Karpas-422 (cell line): Measurements from ENCODE around the gene CEP104. TPM values are rescaled to one million over a fixed set of nuclear protein-coding genes. Genes with fewer than 3 reads are reported as not detected.

ENCODE experiments used
- DNase-seq: peaks from one replicate; pipeline ENCODE4 v3.0.0-alpha.2; 2015
- H2AFZ ChIP-seq: fragments of 200-600 bp; sonication (generic); 2 replicates; pipeline ENCODE4 v1.6.1; 2014; ENCODE audit warnings: antibody characterized with exemption, low read length, mixed read lengths
- H3K27ac ChIP-seq: fragments of 200-600 bp; sonication (generic); 2 replicates; pipeline ENCODE4 v1.5.1; 2014; ENCODE audit warnings: mild to moderate bottlenecking, low read length, moderate library complexity
- H3K27me3 ChIP-seq: fragments of 200-600 bp; sonication (generic); 2 replicates; pipeline ENCODE4 v1.6.1; 2014; ENCODE audit warnings: low read length, mixed read lengths
- H3K36me3 ChIP-seq: fragments of 200-600 bp; sonication (generic); 2 replicates; pipeline ENCODE4 v1.6.1; 2014; ENCODE audit warnings: low read length, mixed read lengths; ENCODE audit not compliant: insufficient read depth
- H3K4me1 ChIP-seq: fragments of 200-600 bp; sonication (generic); 2 replicates; pipeline ENCODE4 v1.6.1; 2014; ENCODE audit warnings: mild to moderate bottlenecking, low read length, mixed read lengths
- H3K4me2 ChIP-seq: fragments of 200-600 bp; sonication (generic); 2 replicates; pipeline ENCODE4 v1.6.1; 2014; ENCODE audit warnings: low read length, low read depth, mild to moderate bottlenecking; ENCODE audit not compliant: poor library complexity, severe bottlenecking
- H3K4me3 ChIP-seq: fragments of 200-600 bp; sonication (generic); 2 replicates; pipeline ENCODE4 v1.5.1; 2014; ENCODE audit warnings: mild to moderate bottlenecking, antibody characterized with exemption, low read length, mixed read lengths
- H3K79me2 ChIP-seq: fragments of 200-600 bp; sonication (generic); 2 replicates; pipeline ENCODE4 v1.6.1; 2014; ENCODE audit warnings: mild to moderate bottlenecking, low read length, mixed read lengths
- H3K9ac ChIP-seq: fragments of 200-600 bp; sonication (generic); 2 replicates; pipeline ENCODE4 v1.6.0; 2014; ENCODE audit warnings: low read length
- H3K9me2 ChIP-seq: fragments of 200-600 bp; sonication (generic), shearing (Covaris generic); replicated peaks from 2 replicates; pipeline ENCODE4 v1.6.0; 2014; ENCODE audit warnings: mild to moderate bottlenecking, low read length, moderate library complexity; ENCODE audit not compliant: insufficient read depth
- H3K9me3 ChIP-seq: fragments of 300-700, 200-600 bp; sonication (generic); 2 replicates; pipeline ENCODE4 v1.6.1; 2014; ENCODE audit warnings: low read length, mixed read lengths
- H4K20me1 ChIP-seq: fragments of 200-600 bp; sonication (generic); 2 replicates; pipeline ENCODE4 v1.6.1; 2014; ENCODE audit warnings: mild to moderate bottlenecking, antibody characterized with exemption, low read length, low read depth; ENCODE audit not compliant: insufficient read depth
- total RNA-seq: library from RNA; depleted of rRNA; stranded (reverse); fragments of >200 nt; shearing (Covaris generic); gene quantifications from 2 replicates; pipeline ENCODE4 v1.2.3, GENCODE V29; 2014; ENCODE audit warnings: low replicate concordance

The CEP104 gene
- total RNA-seq, 1 experiment from 2014 or later, result 19.9 TPM

GRCh38 chr1:3890389-3891328 is 33.6 kb upstream of the CEP104 start:
- H3K9me3 ChIP-seq, result no peaks in the 10 kb centered on the region
- H3K36me3 ChIP-seq, result peaks cover 18% of the 10 kb centered on the region
- no peak overlapping the region for H3K4me3 ChIP-seq
- no peaks in the 10 kb centered on the region for H3K9me2 ChIP-seq
- no peak overlapping the region for H3K4me2 ChIP-seq
- peaks cover 11% of the 10 kb centered on the region for H3K4me1 ChIP-seq
- no peaks in the 10 kb centered on the region for H3K27me3 ChIP-seq
- no peak for DNase-seq
- no peak overlapping the region for H3K9ac ChIP-seq
- no peak overlapping the region for H3K27ac ChIP-seq
- 0 out of 2 replicates have a peak, but pooled peaks cover 11% of the 10 kb centered on the region for H4K20me1 ChIP-seq
- H2AFZ ChIP-seq, result no peak overlapping the region
- peaks cover 29% of the 10 kb centered on the region for H3K79me2 ChIP-seq

DNA sequence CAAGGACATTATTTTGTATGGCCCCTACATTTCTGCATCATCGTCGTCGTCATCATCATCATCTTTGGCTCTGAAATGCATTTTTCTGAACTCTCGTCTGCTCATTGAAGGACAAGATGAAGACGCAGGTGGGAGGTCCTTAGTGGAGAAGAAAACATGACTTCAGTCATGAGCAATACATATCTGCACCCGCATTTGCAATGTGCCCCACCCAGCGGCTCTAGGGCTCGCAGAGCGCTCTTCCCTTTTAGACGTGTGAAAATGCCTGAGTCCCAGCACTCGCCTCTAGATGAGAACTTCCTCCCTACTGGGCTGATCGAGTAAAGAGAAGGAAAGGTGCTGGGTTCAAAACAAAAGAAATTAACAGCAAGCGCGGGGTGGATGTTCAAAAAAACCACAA is 32.9 kb upstream of the CEP104 start:
- no peaks in the 10 kb centered on the region for H3K9me3 ChIP-seq
- no peak overlapping the region for H2AFZ ChIP-seq
- H4K20me1 ChIP-seq, result 0 out of 2 replicates have a peak, but pooled peaks cover 10% of the 10 kb centered on the region
- H3K9me2 ChIP-seq, result no peaks in the 10 kb centered on the region
- no peak for DNase-seq
- no peak overlapping the region for H3K9ac ChIP-seq
- no peak overlapping the region for H3K4me3 ChIP-seq
- H3K4me2 ChIP-seq, result no peak overlapping the region
- H3K27ac ChIP-seq, result no peak overlapping the region
- H3K27me3 ChIP-seq, result no peaks in the 10 kb centered on the region
- H3K4me1 ChIP-seq, result peaks cover 11% of the 10 kb centered on the region
- peaks cover 20% of the 10 kb centered on the region for H3K36me3 ChIP-seq
- peaks cover 21% of the 10 kb centered on the region for H3K79me2 ChIP-seq

DNA sequence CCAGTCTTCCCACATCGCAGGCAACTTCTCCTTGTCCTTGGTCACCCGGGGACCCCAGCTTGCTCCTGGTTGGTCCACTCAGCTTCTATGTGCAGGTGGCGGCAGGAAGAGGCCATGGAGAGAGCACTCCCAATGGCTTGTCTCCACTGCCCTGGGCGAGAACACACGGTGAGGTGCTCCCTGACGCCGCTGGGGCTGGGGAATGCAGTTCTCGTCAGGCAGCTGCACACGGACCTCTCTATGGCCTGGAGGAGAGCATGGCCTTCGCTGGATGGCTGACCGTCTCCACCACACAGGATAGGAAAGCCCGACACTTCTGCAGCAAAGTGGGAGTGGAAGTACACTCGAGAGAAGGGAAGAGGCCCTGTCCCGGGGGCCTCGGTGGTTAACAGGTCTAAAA is 31.3 kb upstream of the CEP104 start:
- Histone ChIP-seq H3K9ac (no peak overlapping the region), H3K9me2 (no peaks in the 10 kb centered on the region), H3K27me3 (no peaks in the 10 kb centered on the region), H2AFZ (no peak overlapping the region), H3K36me3 (peaks cover 21% of the 10 kb centered on the region), H3K27ac (no peak overlapping the region), H3K9me3 (no peaks in the 10 kb centered on the region), H3K4me3 (no peak overlapping the region), H4K20me1 (0 out of 2 replicates have a peak, but pooled peaks cover 10% of the 10 kb centered on the region), H3K4me1 (peaks cover 4% of the 10 kb centered on the region), H3K4me2 (no peak overlapping the region), H3K79me2 (peaks cover 8% of the 10 kb centered on the region)
- DNase-seq, result no peak

DNA sequence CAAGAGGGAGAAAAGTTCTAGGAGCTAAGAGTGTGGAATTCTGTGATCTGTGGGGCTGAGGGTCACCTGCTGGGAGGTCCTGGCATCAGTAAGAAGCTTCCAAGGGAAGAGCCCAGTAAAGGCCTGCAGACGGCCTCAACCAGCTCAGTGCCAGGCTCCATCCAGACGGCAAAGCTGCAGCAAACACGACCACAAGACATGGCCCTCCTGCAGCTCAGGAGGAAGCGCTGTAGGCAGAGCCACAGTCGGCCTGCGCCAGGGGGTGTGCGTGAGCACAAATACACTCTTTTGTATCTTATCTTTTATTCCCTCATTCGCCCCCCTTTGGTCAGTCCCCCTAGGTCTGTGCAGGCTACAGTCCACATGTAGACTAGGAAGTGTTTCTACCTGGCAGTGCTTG is 29.7 kb upstream of the CEP104 start:
- no peak for DNase-seq
- H3K27ac ChIP-seq, result no peak overlapping the region
- no peak overlapping the region for H3K9ac ChIP-seq
- H3K9me2 ChIP-seq, result no peaks in the 10 kb centered on the region
- no peak overlapping the region for H3K4me2 ChIP-seq
- no peaks in the 10 kb centered on the region for H3K4me1 ChIP-seq
- no peaks in the 10 kb centered on the region; the same call in 1 of the 2 replicates for H3K79me2 ChIP-seq
- no peak overlapping the region for H2AFZ ChIP-seq
- H3K9me3 ChIP-seq, result no peaks in the 10 kb centered on the region
- H3K36me3 ChIP-seq, result peaks cover 21% of the 10 kb centered on the region
- no peaks in the 10 kb centered on the region for H3K27me3 ChIP-seq
- H3K4me3 ChIP-seq, result no peak overlapping the region
- H4K20me1 ChIP-seq, result 0 out of 2 replicates have a peak, but pooled peaks cover 4% of the 10 kb centered on the region

DNA sequence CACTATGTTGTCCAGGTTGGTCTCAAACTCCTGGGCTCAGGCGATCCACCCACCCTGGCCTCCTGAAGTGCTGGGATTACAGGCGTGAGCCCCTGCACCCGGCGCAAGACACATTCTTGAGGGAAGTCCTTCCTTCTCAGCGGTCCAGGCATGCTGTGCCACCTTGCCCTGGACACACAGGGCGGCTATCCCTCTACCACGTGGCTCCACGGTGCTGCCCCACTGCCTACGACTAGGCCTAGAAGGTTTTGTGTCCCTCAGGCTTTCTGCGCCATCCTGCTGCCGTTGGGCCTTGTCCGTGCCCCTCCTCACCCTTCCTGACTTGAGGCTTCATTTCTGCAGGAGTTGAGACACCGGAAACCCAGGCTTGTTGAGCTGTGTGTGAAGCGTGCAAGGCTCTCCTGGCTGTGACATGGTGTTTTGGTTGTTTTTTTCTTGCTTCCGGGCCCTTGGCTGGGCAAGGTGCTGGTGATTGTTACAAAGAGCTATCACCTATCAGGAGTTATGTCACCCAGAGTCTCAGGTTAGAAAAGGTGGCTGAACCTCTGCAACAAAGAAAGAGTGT is 29.2 kb upstream of the CEP104 start:
- no peak overlapping the region for H3K4me3 ChIP-seq
- H3K9me2 ChIP-seq, result no peaks in the 10 kb centered on the region
- no peak overlapping the region for H3K27ac ChIP-seq
- H3K9ac ChIP-seq, result no peak overlapping the region
- H3K36me3 ChIP-seq, result peaks cover 18% of the 10 kb centered on the region
- H3K9me3 ChIP-seq, result no peaks in the 10 kb centered on the region
- no peak overlapping the region for H3K4me2 ChIP-seq
- H3K4me1 ChIP-seq, result no peaks in the 10 kb centered on the region
- no peak for DNase-seq
- no peak overlapping the region for H2AFZ ChIP-seq
- H3K27me3 ChIP-seq, result no peaks in the 10 kb centered on the region
- no peaks in the 10 kb centered on the region for H3K79me2 ChIP-seq
- H4K20me1 ChIP-seq, result 0 out of 2 replicates have a peak, but pooled peaks cover 4% of the 10 kb centered on the region

DNA sequence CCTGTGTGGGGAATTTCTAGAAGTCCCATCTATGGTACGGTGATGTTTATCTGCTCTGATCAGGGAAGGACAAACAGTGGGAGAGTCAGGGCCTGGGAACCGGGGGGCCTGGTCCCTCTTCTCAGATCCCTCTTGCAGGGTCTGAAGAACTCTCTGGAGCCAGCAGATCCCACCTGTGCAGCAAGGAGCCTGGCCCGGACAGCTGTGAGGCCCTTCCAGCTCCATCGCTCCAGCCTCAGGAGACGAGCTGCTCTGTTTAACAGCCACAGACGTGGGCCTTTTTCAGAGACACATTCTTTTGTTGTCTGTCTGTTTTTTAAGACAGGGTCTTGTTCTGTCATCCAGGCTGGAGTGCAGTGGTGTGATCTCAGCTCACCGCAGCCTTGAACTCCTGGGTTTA is 28.6 kb upstream of the CEP104 start:
- Histone ChIP-seq H3K27me3 (no peaks in the 10 kb centered on the region), H3K9me3 (no peaks in the 10 kb centered on the region), H3K36me3 (peaks cover 13% of the 10 kb centered on the region), H3K4me1 (no peaks in the 10 kb centered on the region), H3K4me2 (no peak overlapping the region), H4K20me1 (0 out of 2 replicates have a peak, but pooled peaks cover 4% of the 10 kb centered on the region), H3K9me2 (no peaks in the 10 kb centered on the region), H2AFZ (no peak overlapping the region), H3K9ac (no peak overlapping the region), H3K27ac (no peak overlapping the region), H3K79me2 (no peaks in the 10 kb centered on the region), H3K4me3 (no peak overlapping the region)
- no peak for DNase-seq

DNA sequence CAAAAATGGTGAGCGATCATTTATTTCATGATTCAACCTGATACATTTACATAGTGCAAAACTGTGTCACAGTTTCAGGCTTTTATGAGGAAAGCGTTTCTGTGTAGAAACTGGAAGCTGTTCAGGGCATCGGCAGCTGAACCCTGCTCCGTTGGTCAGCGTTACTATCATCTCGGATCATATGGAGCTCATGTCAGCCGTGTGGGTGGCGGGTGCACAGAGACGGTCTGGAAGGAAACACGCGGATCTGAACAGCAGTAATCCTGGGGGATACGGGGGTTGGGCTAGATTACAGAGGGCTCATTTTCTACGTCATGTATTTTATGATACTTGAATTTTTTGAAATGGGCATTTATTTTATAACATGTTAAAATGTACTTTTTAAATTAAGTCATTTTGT is 28.0 kb upstream of the CEP104 start:
- no peak overlapping the region for H3K4me3 ChIP-seq
- no peaks in the 10 kb centered on the region for H3K4me1 ChIP-seq
- no peak overlapping the region for H3K4me2 ChIP-seq

GRCh38 chr1:3883194-3883925 is 26.3 kb upstream of the CEP104 start:
- no peaks in the 10 kb centered on the region for H3K9me2 ChIP-seq
- no peak for DNase-seq
- H3K4me1 ChIP-seq, result no peaks in the 10 kb centered on the region
- no peaks in the 10 kb centered on the region for H3K27me3 ChIP-seq
- H3K9ac ChIP-seq, result no peak overlapping the region
- H3K27ac ChIP-seq, result no peak overlapping the region
- no peaks in the 10 kb centered on the region for H3K79me2 ChIP-seq
- H3K9me3 ChIP-seq, result no peaks in the 10 kb centered on the region
- H4K20me1 ChIP-seq, result no peaks in the 10 kb centered on the region
- no peak overlapping the region for H2AFZ ChIP-seq
- no peak overlapping the region for H3K4me3 ChIP-seq
- H3K4me2 ChIP-seq, result no peak overlapping the region
- peaks cover 10% of the 10 kb centered on the region for H3K36me3 ChIP-seq

More for the DNA sequence above, 28.0 kb upstream of the CEP104 start:
- Histone ChIP-seq H3K27ac (no peak overlapping the region), H3K27me3 (no peaks in the 10 kb centered on the region), H3K9me3 (no peaks in the 10 kb centered on the region), H3K36me3 (peaks cover 13% of the 10 kb centered on the region), H4K20me1 (0 out of 2 replicates have a peak, but pooled peaks cover 3% of the 10 kb centered on the region), H3K79me2 (no peaks in the 10 kb centered on the region), H3K9me2 (no peaks in the 10 kb centered on the region), H2AFZ (no peak overlapping the region), H3K9ac (no peak overlapping the region)
- DNase-seq, result no peak
